Measurements from ENCODE around the gene LHX6.

Gene LHX6

DNA sequence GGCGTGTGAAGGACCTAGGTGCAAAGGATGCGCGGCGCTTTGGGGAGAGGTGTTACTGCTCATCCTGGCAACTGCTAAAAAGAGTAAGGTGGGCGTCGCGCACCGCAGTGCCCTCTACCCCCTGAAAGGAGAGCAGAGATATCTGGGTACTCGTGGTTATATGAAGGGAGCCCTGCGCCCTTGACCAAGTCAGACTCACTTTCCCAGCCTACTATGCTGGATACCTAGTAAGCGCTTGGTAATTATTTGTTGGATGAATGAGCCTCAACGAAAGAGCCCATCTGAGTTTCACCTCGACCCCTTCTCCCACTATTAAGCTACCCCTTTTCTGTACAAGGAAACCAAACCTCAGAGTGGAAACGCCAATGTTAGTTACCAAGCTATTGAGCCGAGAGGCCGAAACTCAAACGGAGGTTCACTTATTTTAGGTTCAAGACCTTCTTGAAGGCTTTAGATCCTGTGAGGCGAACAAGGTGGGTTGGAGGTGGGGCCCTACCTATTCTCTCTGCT, 8.0 kb downstream of the LHX6 start:
- TF ChIP-seq, protein P1, sequence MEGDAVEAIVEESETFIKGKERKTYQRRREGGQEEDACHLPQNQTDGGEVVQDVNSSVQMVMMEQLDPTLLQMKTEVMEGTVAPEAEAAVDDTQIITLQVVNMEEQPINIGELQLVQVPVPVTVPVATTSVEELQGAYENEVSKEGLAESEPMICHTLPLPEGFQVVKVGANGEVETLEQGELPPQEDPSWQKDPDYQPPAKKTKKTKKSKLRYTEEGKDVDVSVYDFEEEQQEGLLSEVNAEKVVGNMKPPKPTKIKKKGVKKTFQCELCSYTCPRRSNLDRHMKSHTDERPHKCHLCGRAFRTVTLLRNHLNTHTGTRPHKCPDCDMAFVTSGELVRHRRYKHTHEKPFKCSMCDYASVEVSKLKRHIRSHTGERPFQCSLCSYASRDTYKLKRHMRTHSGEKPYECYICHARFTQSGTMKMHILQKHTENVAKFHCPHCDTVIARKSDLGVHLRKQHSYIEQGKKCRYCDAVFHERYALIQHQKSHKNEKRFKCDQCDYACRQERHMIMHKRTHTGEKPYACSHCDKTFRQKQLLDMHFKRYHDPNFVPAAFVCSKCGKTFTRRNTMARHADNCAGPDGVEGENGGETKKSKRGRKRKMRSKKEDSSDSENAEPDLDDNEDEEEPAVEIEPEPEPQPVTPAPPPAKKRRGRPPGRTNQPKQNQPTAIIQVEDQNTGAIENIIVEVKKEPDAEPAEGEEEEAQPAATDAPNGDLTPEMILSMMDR (IDR thresholded peaks at IDR 0.05; ENCODE audit: insufficient read depth, low read length, poor library complexity, severe bottlenecking), result no peak
- no peak overlapping the region for H3K4me3 ChIP-seq (replicated peaks; ENCODE audit: low read depth, low read length)
- H3K27me3 ChIP-seq (replicated peaks; ENCODE audit: control insufficient read depth, insufficient read depth, low read length), result peaks cover 12% of the 10 kb centered on the region
- DNase-seq (ENCODE audit: extremely low read depth, insufficient read length), result no peak
- H3K36me3 ChIP-seq (ENCODE audit: control insufficient read depth, insufficient read depth, low read length), result no peaks in the 10 kb centered on the region

DNA sequence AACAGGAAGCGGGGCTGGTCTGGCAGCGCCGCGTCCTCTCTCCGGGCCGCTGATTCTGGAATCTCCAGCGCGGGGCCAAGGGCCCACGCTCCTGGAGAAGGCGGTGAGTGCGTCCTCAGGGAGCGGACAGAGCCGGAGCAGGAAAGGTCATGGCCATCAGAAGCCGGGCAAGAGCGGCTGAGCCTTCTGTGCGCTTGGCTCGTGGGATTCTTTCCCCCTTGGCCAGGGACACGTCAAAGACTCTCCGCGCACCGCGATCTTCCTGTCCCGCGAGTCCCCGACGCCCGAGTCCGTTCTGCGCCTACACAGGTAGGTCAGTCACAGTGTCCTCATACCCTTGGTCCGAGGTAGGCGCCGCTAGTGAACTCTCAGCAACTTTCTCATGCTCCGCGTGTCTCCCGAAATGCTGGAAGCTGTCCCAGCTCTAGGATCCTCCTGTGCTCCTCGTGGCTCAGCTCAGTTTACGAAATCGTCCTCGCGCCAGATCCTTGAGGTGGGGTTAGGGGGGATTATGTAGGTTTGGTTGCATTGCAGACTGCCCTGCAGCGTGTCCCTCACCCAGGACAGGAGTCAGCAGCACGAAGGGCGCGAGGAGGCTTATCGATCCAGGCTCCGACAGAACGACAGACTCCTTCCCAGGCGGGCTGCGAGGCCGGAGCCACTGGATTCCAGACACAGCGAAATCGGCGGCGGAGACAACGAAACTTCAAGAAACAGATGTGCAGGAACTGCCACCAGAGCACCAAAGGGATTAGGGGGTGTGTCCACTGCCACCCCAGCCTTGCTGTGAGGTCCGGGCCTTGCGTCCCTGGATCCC, 8.7 kb downstream of the LHX6 start:
- TF ChIP-seq, protein P1 (IDR thresholded peaks at IDR 0.05; ENCODE audit: insufficient read depth, low read length, poor library complexity, severe bottlenecking), result no peak
- H3K27me3 ChIP-seq (replicated peaks; ENCODE audit: control insufficient read depth, insufficient read depth, low read length), result peaks cover 13% of the 10 kb centered on the region

DNA sequence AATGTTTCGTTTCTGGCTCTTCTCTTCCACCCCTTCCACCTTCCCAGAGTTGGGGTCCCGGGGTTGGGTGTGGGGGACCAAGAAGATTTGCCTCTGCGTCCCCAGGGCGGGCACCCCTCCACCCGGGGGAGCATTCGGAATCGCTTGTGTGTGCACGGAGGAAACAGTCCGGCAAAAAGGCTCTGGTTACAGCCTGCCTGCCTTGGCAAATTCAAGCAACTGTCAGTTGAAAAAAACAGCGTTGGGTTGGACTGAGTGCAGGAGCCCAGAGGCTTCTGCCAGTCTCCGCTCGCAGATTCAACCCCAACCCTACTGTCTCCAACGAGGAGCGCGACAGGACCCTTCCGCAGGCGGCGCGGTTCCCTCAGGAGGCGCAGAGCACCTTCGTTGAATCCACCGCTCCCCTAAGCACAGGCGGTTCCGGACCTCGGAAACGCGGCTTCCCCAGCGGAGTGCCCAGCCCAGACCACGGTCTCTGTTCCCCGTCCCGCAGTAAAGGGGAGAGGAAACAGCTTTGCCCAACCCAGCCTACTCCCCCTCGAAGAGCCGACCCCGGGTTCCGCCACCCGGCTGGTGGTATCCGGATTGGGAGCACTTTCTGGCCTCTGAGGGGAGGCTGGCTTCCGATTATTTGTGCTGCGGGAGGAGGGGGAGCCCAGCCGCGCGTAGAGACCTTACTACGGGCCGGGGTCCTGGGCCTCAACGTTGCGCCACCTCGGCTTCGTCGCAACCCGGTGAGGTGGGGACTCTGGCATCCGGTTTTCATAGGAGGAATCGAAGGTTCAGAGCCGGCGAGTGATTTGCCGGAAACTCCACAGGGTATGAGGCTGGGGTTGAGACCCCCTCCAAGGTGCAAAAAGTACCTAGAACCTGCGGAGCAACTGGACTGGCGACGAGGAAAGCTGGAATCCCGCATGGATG, 9.6 kb downstream of the LHX6 start:
- no peak for DNase-seq (ENCODE audit: extremely low read depth, insufficient read length)
- TF ChIP-seq, protein P1 (IDR thresholded peaks at IDR 0.05; ENCODE audit: insufficient read depth, low read length, poor library complexity, severe bottlenecking), result no peak
- Histone ChIP-seq H3K36me3 (ENCODE audit: control insufficient read depth, insufficient read depth, low read length) (no peaks in the 10 kb centered on the region), H3K27me3 (replicated peaks; ENCODE audit: control insufficient read depth, insufficient read depth, low read length) (peaks cover 13% of the 10 kb centered on the region), H3K4me3 (replicated peaks; ENCODE audit: low read depth, low read length) (no peak overlapping the region)

More for the DNA sequence above, 8.7 kb downstream of the LHX6 start:
- H3K36me3 ChIP-seq (ENCODE audit: control insufficient read depth, insufficient read depth, low read length), result no peaks in the 10 kb centered on the region
- no peak overlapping the region for H3K4me3 ChIP-seq (replicated peaks; ENCODE audit: low read depth, low read length)
- DNase-seq (ENCODE audit: extremely low read depth, insufficient read length), result no peak

DNA sequence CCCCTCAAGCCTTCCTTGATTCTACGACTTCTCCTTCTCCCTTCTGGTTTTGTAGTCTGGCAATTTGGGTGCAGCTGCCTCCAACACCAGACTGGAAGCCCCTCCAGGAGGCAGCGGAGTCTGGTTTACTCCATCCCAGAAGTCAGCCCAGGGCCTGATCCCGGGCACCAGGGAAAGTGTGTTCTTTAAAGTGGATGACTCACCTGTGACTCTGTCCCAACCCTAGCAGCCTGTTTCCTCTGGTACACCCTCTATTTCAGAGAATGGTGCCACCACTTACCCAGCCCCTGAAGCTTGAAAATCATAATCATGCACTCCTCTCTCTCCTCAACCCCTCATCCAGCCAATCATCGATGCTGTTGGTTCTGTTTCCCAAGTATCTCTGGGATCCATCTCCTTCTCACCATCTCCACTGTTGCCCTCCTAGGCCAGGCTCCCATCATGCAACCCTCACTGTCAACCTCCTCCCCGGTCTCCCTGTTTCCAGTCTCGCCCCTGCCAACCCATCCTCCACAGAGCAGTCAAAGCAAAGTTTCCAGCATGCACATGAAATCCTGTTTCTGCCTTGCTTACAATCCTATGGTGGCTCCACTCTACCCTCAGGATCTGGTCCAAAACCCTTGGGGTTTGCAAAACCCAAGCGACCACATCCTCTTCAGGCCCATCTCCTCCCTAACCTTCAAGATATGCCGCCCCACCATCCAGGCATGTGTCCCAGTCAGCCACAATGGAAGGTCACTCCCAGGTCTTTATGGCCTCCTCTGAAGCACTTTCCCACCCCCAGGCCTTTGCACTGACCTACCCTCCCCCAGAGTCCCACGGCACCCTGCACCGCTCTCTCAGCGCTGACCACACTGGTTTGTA, 10.5 kb downstream of the LHX6 start:
- Histone ChIP-seq H3K36me3 (ENCODE audit: control insufficient read depth, insufficient read depth, low read length) (no peaks in the 10 kb centered on the region), H3K4me3 (replicated peaks; ENCODE audit: low read depth, low read length) (no peak overlapping the region), H3K27me3 (replicated peaks; ENCODE audit: control insufficient read depth, insufficient read depth, low read length) (peaks cover 13% of the 10 kb centered on the region)
- TF ChIP-seq, protein P1 (IDR thresholded peaks at IDR 0.05; ENCODE audit: insufficient read depth, low read length, poor library complexity, severe bottlenecking), result no peak
- no peak for DNase-seq (ENCODE audit: extremely low read depth, insufficient read length)

DNA sequence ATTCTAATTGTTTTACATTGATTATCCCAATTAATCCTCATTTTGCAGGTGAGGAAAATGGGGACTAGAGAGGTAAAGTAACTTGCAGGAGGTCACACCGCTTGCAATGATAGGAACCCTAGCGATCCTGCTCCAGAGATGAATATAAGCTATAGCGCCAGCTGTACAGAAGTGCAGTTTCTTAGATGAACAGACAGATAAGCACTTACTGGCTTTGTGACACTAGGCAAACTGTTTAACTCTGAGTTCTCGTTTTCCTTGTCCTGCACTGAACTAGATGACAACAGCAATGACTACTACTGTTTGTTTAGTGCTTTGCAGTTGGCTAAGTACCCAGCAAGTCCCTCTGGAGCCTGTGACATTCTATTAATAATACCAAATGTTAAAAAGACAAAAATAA, 11.1 kb downstream of the LHX6 start:
- Histone ChIP-seq H3K27me3 (replicated peaks; ENCODE audit: control insufficient read depth, insufficient read depth, low read length) (peaks cover 13% of the 10 kb centered on the region), H3K4me3 (replicated peaks; ENCODE audit: low read depth, low read length) (no peak overlapping the region), H3K36me3 (ENCODE audit: control insufficient read depth, insufficient read depth, low read length) (no peaks in the 10 kb centered on the region)
- TF ChIP-seq, protein P1 (IDR thresholded peaks at IDR 0.05; ENCODE audit: insufficient read depth, low read length, poor library complexity, severe bottlenecking), result no peak
- no peak for DNase-seq (ENCODE audit: extremely low read depth, insufficient read length)

Measured in GM06990 (cell line).